DOHH2 (cell line): ENCODE results near the gene TNS2.

Experiments used
- EZH2phosphoT487 ChIP-seq: fragments of 200-600 bp; sonication (generic); IDR thresholded peaks from 2 replicates; pipeline ENCODE4 v1.6.1; 2017; ENCODE audit warnings: borderline replicate concordance, mild to moderate bottlenecking, antibody characterized with exemption, low read length, moderate library complexity, mixed read lengths
- TF ChIP-seq, protein P1 (sequence below): fragments of 200-600 bp; sonication (generic); IDR thresholded peaks from one replicate; pipeline ENCODE4 v1.5.1; 2014; ENCODE audit warnings: antibody characterized with exemption, mild to moderate bottlenecking, low read depth, low read length; ENCODE audit not compliant: poor library complexity, severe bottlenecking

DNA sequence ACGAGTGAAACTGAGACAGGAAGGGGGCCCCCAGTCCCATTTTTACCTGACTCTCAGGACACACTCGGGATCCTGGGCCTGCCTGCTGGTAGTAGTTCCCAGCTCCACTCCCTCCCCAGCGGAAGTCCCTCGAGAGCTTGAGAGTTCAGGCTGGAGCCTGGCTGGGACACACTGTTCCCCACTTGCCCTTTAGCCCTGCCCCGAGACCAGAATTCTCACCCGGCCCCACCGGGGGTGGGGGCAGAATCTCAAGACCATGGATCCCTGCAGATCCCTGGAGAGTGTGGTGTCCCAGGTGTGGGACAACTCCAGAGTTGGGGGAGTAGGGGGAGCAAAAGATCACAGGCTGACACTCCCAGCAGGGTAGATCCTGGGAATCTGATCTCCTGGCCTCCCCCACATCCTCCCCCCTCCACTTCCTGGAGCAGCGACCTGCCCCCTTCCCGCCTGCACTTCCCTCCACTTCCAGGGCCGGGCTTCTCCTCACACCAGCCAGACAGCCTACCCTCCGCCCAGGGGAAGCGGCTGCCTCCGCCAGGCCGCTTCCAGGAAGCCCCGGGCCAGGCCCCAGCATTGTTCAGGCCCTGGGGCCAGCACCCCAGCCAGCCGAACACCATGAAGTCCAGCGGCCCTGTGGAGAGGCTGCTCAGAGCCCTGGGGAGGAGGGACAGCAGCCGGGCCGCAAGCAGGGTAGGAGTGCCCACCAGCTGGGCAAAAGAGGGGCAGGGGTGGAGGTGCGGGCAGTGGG is at the start of gene TNS2:
- TF ChIP-seq, protein P1, sequence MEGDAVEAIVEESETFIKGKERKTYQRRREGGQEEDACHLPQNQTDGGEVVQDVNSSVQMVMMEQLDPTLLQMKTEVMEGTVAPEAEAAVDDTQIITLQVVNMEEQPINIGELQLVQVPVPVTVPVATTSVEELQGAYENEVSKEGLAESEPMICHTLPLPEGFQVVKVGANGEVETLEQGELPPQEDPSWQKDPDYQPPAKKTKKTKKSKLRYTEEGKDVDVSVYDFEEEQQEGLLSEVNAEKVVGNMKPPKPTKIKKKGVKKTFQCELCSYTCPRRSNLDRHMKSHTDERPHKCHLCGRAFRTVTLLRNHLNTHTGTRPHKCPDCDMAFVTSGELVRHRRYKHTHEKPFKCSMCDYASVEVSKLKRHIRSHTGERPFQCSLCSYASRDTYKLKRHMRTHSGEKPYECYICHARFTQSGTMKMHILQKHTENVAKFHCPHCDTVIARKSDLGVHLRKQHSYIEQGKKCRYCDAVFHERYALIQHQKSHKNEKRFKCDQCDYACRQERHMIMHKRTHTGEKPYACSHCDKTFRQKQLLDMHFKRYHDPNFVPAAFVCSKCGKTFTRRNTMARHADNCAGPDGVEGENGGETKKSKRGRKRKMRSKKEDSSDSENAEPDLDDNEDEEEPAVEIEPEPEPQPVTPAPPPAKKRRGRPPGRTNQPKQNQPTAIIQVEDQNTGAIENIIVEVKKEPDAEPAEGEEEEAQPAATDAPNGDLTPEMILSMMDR = no peak
- TF ChIP-seq EZH2phosphoT487 = no peak
